Breast epithelium (tissue), 3 donors: ENCODE measurements around the gene FCGBP.

Experiments used
- CTCF ChIP-seq, 3 donors: fragments of 450-650 bp; IDR thresholded peaks; one replicate each; pipeline ENCODE4 v1.5.1; 2016 to 2017; ENCODE audit warnings: antibody characterized with exemption in 3 of 3, mild to moderate bottlenecking in 3 of 3, moderate library complexity in 3 of 3
- POLR2A ChIP-seq: fragments of 450-650 bp; IDR thresholded peaks from one replicate; pipeline ENCODE4 v1.6.1; 2016; ENCODE audit warnings: antibody characterized with exemption, mild to moderate bottlenecking, moderate library complexity
- POLR2AphosphoS5 ChIP-seq, 3 donors: sonication (generic); formaldehyde crosslinking; IDR thresholded peaks; one replicate each; pipeline ENCODE4 v1.6.1; 2017; ENCODE audit warnings: antibody characterized with exemption in 3 of 3

DNA sequence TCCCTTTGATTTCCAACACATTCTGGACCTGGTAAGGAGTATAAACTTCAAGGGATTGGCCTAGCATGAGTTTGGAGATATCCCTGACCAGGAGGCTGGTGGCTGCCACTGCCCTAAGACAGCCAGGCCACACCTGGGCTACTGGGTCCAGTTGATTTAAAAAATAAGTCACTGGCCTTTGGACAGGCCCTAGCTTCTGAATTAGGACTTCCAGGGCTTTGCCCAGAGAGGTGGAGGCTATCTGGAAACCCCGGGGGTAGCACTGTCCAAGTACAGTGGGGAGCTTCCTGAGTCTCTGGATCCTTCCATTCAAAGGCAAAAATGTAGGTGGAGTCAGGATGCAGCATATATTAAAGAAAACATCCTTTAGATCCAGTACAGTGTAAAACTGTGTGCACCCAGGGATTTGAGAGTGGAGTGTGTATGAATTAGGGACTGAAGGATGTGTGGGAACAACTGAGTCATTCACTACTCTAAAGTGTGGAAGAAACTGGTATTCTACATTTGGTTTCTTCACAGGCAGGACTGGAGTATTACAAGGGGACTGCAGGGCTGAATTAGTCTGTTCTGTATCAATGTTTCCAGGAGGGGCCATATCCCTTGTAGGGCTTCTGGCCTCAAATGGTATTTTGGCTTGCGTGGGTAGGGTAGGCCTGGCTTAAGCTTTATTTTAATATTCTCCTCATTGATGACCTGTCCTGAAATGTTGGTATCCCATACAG lies 14.8 kb upstream of the FCGBP start:
- TF ChIP-seq CTCF (IDR thresholded peaks at IDR 0.05) (no peak), POLR2AphosphoS5 (IDR thresholded peaks at IDR 0.05) (no peak), POLR2A (no peak)
